Activated naive CD4-positive, alpha-beta T cell treated with anti-CD3 and anti-CD28 coated beads for 36 hours (primary cell): ENCODE results near the gene TWNK. TPM values are rescaled to one million over a fixed set of nuclear protein-coding genes. Genes with fewer than 3 reads are reported as not detected.
"Not testable (repeated sequence)": the region's sequence is repeated elsewhere in the genome, so short reads cannot be mapped to it uniquely, and the experiment has no call there.

Experiments used
- CTCF ChIA-PET: fragments of 350-600 bp; sonication (Branson Sonifier 250); formaldehyde crosslinking; loops from one replicate; lab custom pipeline; 2021; ENCODE audit warnings: antibody characterized with exemption; lab: Charles Lee
- DNase-seq: peaks from one replicate; pipeline ENCODE4 v3.0.0-alpha.2; 2020
- H3K27ac Mint-ChIP-seq: one replicate; pipeline ENCODE4 v1.8.0; 2021; ENCODE audit warnings: mild to moderate bottlenecking, mixed read lengths
- H3K27me3 Mint-ChIP-seq: one replicate; pipeline ENCODE4 v1.8.0; 2021; ENCODE audit warnings: low read depth, mixed read lengths
- H3K36me3 Mint-ChIP-seq: one replicate; pipeline ENCODE4 v1.8.0; 2021; ENCODE audit warnings: low read depth, mixed read lengths
- H3K4me1 Mint-ChIP-seq: one replicate; pipeline ENCODE4 v1.8.0; 2021; ENCODE audit warnings: low read depth, mixed read lengths
- H3K4me3 Mint-ChIP-seq: one replicate; pipeline ENCODE4 v1.8.0; 2021; ENCODE audit warnings: mild to moderate bottlenecking, moderate library complexity, mixed read lengths
- H3K9me3 Mint-ChIP-seq: one replicate; pipeline ENCODE4 v1.8.0; 2021; ENCODE audit warnings: mixed read lengths
- intact Hi-C: fragments of 100-400 bp; cut with micrococcal nuclease; formaldehyde crosslinking; loops from one replicate; pipeline ENCODE4 v1.15.1; 2023
- total RNA-seq, 2 experiments: library from RNA; stranded (reverse); gene quantifications; one replicate each; pipeline ENCODE4 v1.2.3, GENCODE V29; 2021

Gene TWNK
- total RNA-seq, 2 experiments from 2014 or later: 10.4 to 11.4 TPM

DNA sequence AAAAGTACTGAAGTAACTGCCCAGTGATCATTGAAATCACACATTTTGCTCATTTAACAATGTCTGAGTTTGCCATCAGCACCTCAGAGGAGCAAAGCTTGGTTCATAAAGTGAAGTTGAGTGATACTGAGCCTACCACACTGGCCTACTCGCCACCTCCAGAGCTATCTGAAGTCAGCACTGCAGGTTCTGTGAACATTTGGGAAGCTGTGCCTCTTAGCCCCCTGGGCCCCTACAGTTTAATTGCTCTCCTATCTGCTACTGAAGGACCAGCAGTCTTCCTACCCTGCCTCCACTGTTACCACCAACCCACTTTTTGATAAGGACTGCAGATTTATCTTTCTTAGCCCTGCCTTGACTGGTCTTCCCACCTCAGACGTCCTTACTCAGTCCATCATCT, 20.0 kb upstream of the TWNK start:
- Mint-ChIP-seq H3K27me3 (no peaks in the 10 kb centered on the region), H3K36me3 (peaks cover 3% of the 10 kb centered on the region), H3K4me1 (peaks cover 8% of the 10 kb centered on the region), H3K27ac (no peak overlapping the region), H3K4me3 (no peak overlapping the region), H3K9me3 (no peaks in the 10 kb centered on the region)
- intact Hi-C loops: loop anchor here (5.0 kb wide), 1 partner anchor 45 kb away; no protein-coding TSS in a partner anchor
- DNase-seq: no peak
- CTCF ChIA-PET: interaction anchor here (0.6 to 4.3 kb wide), 5 partner anchors 9 to 1198 kb away, joined by 3 to 12 read pairs (median 4); no protein-coding TSS in a partner anchor

DNA sequence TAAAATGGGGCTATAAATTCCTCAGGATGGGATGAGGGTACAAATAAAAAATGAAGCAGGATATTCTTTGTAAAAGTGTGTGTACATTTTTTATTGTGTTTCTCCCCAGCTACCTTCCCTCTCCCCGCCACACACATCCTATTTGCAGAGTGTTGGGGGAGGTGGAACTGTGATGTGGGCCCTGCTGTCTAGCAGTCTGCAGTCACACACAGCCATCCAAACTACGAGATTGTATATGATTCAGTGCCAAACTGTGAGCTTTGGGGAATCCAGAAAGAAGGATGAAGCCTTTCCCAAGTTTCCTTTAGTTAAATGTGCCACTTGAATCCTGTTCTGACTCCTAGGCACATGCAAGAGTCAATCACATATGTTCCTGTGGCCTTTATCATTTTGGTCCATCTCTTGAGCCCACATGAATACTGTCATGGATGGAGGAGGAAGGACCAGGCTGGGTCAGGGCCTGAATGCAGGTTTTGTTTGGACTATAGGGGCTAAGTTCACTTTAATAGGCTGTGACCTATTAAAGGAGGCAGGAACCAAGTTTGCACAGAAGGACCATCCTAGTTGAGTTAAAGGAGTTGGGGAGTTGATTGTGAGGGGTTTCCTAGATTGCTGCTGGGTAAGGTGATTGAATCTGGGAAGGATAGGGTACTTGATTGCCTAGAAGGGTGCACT, 19.1 kb upstream of the TWNK start:
- intact Hi-C loops: loop anchor here (5.0 kb wide), 1 partner anchor 44 kb away; no protein-coding TSS in a partner anchor
- Mint-ChIP-seq H3K27ac (no peak overlapping the region), H3K27me3 (no peaks in the 10 kb centered on the region), H3K9me3 (no peaks in the 10 kb centered on the region), H3K4me1 (peaks cover 8% of the 10 kb centered on the region), H3K4me3 (peak overlapping the region; percentile 59), H3K36me3 (no peaks in the 10 kb centered on the region)
- CTCF ChIA-PET: interaction anchor here (0.8 to 4.3 kb wide), 8 partner anchors 10 to 46 kb away, joined by 3 to 12 read pairs (median 4); no protein-coding TSS in a partner anchor
- no peak for DNase-seq

- peaks cover 8% of the 10 kb centered on the region for H3K4me1 Mint-ChIP-seq
- no peak overlapping the region for H3K27ac Mint-ChIP-seq
- intact Hi-C loops: loop anchor here (5.0 kb wide), 1 partner anchor 43 kb away; no protein-coding TSS in a partner anchor
- H3K4me3 Mint-ChIP-seq: peak overlapping the region; percentile 59
- no peaks in the 10 kb centered on the region for H3K9me3 Mint-ChIP-seq
- H3K36me3 Mint-ChIP-seq: no peaks in the 10 kb centered on the region
- DNase-seq: no peak
- no peaks in the 10 kb centered on the region for H3K27me3 Mint-ChIP-seq
- CTCF ChIA-PET: interaction anchor here (0.8 to 1.0 kb wide), 5 partner anchors 10 to 45 kb away, joined by 3 to 8 read pairs (median 3); no protein-coding TSS in a partner anchor
Measured at GRCh38 chr10:100968863-100969186, 18.5 kb upstream of the TWNK start.

DNA sequence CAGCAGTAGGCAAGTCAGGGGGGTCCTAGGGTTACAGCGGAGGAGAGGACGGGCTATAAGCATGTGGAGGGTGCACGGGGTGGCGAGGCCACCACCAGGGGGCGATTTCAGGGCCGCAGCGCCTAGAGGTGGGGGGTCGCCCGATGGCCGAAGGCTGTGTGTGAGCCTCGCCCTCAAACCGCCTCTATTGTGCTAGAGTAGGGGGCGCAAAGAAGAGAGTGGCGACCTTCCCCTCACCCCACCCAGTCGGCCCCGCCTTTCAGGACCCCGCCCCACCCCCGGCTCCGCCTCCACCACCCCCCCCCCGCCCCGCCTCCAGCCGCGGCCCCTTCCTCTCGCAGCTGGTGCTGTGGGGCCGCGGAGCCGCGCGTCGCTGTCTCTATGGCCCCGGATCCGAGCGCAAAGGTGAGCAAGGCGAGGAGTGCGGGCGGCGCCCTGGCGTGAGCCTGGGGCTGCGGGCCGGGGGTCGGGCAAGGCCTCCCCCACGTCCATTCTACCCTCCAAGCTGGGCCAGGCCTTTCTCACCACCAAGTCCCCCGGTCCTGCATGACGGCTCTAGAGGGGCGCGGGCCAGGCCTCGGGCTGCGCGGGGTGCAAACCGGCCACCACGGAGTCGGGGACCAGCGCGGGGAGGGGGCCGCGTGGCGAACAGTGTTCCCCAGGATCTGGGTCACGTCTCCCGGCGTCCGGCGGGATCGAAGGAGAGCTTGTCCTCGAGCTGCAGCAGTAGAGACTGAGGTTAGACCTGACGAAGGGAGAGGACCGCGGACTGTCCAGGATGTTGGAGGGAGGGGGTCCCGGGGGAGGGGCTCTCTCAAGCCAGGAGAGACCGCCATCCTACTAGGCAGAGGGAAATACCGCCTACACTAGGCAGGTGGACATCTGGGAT, 17.9 kb upstream of the TWNK start, which contains the start of gene SEMA4G:
SEMA4G (plus strand) TSS at position 318 of the 889 bp plus-strand sequence. CDS start 3,409 bp downstream, outside the sequence.
- intact Hi-C loops: loop anchor here (5.0 kb wide), 1 partner anchor 43 kb away; no protein-coding TSS in a partner anchor
- no peak within 1 kb of the TSS for H3K27ac Mint-ChIP-seq
- H3K4me3 Mint-ChIP-seq: peak within 1 kb of the TSS; percentile 59
- DNase-seq: peak; percentile 32
- no peaks in the 10 kb centered on the region for H3K9me3 Mint-ChIP-seq
- no peaks in the 10 kb centered on the region for H3K27me3 Mint-ChIP-seq
- peaks cover 8% of the 10 kb centered on the region for H3K4me1 Mint-ChIP-seq
- CTCF ChIA-PET: interaction anchor here (0.8 to 1.0 kb wide), 3 partner anchors 10 to 45 kb away, joined by 3 to 8 read pairs (median 3); no protein-coding TSS in a partner anchor
- H3K36me3 Mint-ChIP-seq: no peaks in the 10 kb centered on the region

GRCh38 chr10:100970076-100970913, 17.0 kb upstream of the TWNK start:
- Mint-ChIP-seq H3K27me3 (no peaks in the 10 kb centered on the region), H3K27ac (no peak overlapping the region), H3K4me1 (peaks cover 8% of the 10 kb centered on the region), H3K36me3 (no peaks in the 10 kb centered on the region), H3K4me3 (peak overlapping the region; percentile 59), H3K9me3 (no peaks in the 10 kb centered on the region)
- DNase-seq: no peak
- CTCF ChIA-PET: no interaction called here
- intact Hi-C loops: no loop called here

DNA sequence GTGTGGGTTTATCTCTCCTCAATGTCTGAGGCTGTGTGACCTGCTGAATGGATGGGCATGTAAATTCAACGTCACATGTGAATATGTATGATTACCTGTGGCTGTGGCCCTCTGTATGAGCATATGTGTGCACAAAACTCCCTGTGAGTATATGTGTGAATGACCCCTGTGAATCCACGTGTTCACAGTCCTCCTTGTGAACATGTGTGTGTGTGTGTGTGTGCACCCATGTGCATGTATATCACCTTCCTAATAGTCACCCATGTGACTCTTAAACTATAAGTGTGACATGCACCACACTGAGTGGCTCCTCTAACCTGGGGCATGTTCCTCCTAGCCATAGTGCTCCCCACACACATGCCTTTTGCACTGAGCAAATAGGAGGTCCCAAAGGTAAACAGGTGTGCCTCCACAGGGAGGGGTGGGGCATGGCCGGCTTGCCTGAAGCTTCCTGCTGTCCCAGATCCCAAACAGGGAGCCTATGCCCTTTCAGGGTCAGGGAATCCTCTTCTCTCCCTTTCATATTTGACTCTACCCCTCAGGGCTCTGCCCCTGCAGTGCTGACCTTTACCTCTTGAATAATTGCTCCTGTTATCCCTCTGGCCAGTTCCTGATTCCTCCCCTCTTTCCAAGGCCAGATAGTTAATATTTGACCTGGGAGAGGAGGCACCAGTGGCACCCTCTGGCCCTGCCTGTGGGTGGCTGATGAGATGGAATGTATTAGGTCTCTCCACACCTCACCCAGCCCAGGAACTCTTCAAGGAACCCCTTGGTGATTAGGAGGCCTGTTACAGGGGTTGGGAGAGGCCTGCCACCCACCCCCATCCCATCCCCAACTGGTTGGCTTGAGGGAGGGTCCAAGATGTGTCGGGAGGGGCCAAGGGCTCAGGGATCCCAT, 16.2 kb upstream of the TWNK start:
- CTCF ChIA-PET: interaction anchor here (1.1 kb wide), 1 partner anchor 26 kb away, joined by 4 read pairs; no protein-coding TSS in a partner anchor
- Mint-ChIP-seq H3K9me3 (no peaks in the 10 kb centered on the region), H3K4me3 (no peak overlapping the region), H3K36me3 (no peaks in the 10 kb centered on the region), H3K27ac (no peak overlapping the region), H3K27me3 (no peaks in the 10 kb centered on the region), H3K4me1 (peaks cover 8% of the 10 kb centered on the region)
- intact Hi-C loops: no loop called here
- DNase-seq: no peak

GRCh38 chr10:100972115-100972903, 15.0 kb upstream of the TWNK start:
- Mint-ChIP-seq H3K4me3 (no peak overlapping the region), H3K4me1 (peaks cover 8% of the 10 kb centered on the region), H3K27me3 (no peaks in the 10 kb centered on the region), H3K9me3 (no peaks in the 10 kb centered on the region), H3K36me3 (no peaks in the 10 kb centered on the region), H3K27ac (no peak overlapping the region)
- no peak for DNase-seq
- CTCF ChIA-PET: interaction anchor here (1.1 to 1.6 kb wide), 2 partner anchors 25 to 26 kb away, joined by 4 read pairs; no protein-coding TSS in a partner anchor
- intact Hi-C loops: no loop called here

DNA sequence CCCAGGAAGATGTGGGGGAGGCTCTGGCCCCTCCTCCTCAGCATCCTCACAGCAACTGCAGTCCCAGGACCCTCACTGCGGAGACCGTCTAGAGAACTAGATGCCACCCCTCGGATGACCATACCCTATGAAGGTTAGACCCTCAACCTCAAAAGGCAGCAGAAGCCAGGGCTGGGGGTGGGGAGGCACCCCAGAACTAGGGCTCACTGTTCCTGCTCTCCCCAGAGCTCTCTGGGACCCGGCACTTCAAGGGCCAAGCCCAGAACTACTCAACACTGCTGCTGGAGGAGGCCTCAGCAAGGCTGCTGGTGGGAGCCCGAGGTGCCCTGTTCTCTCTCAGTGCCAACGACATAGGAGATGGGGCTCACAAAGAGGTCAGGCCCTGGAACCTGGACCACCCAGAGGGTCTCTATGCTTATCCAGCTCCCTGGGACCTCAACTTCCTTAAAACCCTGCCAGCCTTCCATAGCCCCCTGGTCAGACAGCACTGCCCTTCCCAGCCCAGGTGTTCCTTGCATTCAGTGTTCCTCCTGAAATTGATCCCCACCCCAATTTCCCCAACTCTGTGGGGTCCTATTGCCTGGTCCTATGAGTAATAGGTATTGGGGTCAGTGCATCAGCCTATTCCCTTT, 14.3 kb upstream of the TWNK start:
- H3K27ac Mint-ChIP-seq: no peak overlapping the region
- no peaks in the 10 kb centered on the region for H3K27me3 Mint-ChIP-seq
- no peak overlapping the region for H3K4me3 Mint-ChIP-seq

DNA sequence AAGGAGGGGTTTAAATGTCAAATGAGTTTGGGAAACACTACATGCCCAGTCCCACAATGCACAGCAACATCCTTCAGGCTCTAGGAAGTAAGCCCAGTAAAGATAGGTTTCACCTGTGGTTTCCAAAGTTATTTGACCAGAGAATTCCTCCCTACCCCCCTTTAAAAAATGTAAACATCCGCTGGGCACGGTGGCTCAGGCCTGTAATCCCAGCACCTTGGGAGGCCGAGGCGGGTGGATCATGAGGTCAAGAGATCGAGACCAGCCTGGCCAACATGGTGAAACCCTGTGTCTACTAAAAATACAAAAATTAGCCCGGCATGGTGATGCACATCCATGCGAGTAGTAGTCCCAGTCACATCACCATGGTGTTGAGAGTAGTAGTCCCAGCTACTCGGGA, 11.9 kb upstream of the TWNK start:
- CTCF ChIA-PET: interaction anchor here (1.2 kb wide), 1 partner anchor 23 kb away, joined by 3 read pairs; no protein-coding TSS in a partner anchor

More for the DNA sequence above, 14.3 kb upstream of the TWNK start:
- intact Hi-C loops: no loop called here
- peaks cover 8% of the 10 kb centered on the region for H3K4me1 Mint-ChIP-seq
- H3K9me3 Mint-ChIP-seq: no peaks in the 10 kb centered on the region
- CTCF ChIA-PET: interaction anchor here (0.6 to 1.6 kb wide), 2 partner anchors 25 to 44 kb away, joined by 3 to 4 read pairs; no protein-coding TSS in a partner anchor
- no peak for DNase-seq
- H3K36me3 Mint-ChIP-seq: no peaks in the 10 kb centered on the region

GRCh38 chr10:100976906-100977305, 10.4 kb upstream of the TWNK start:
- no peak for DNase-seq
- Mint-ChIP-seq H3K9me3 (no peaks in the 10 kb centered on the region), H3K27ac (no peak overlapping the region), H3K4me1 (no peaks in the 10 kb centered on the region), H3K36me3 (peaks cover 1% of the 10 kb centered on the region), H3K27me3 (no peaks in the 10 kb centered on the region), H3K4me3 (no peak overlapping the region)
- CTCF ChIA-PET: interaction anchor here (1.0 kb wide), 1 partner anchor 21 kb away, joined by 3 read pairs; no protein-coding TSS in a partner anchor
- intact Hi-C loops: no loop called here

More for the DNA sequence above, 11.9 kb upstream of the TWNK start:
- H3K9me3 Mint-ChIP-seq, H3K36me3 Mint-ChIP-seq, H3K27me3 Mint-ChIP-seq, DNase-seq, H3K27ac Mint-ChIP-seq, H3K4me1 Mint-ChIP-seq, H3K4me3 Mint-ChIP-seq, intact Hi-C loops: not testable (repeated sequence)
